GM18502 (cell line): ENCODE measurements around the gene ARL10.
A peak's percentile ranks its signal among the peaks of the same experiment; 100 is the strongest.

Source experiments
- ATAC-seq: cut with Tn5 transposase; IDR thresholded peaks from one replicate; pipeline ENCODE4 v1.9.1; 2021; ENCODE audit warnings: mild to moderate bottlenecking; ENCODE audit not compliant: unreplicated experiment, poor library complexity

Gene ARL10

DNA sequence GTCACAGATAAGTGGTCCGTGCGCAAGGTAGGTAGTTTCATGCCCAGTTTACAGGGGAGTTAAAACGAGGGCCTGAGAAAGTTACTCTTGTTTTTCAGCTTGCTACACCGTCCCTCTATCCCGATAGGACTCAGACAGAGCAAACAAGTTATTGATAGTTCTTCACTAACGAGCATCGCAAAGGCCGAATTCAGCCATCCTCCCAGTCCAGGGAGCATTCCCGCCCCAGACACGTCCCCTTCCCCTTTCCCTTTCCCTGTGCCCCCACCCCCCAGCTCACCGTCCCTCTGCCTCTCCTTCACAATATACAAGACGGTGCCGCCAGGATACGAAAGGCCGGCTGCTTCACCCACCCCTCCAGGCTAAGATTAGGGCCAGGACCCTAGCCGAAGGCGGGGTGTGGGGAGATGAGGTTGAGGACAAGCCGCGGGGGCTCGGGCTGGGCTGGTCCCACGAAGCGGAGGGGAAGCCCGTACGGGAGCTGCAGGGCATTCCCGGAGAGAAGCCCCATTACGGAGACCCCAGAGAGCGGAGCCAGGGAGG lies 4.3 kb upstream of the ARL10 start:
- ATAC-seq = peak; percentile 13

DNA sequence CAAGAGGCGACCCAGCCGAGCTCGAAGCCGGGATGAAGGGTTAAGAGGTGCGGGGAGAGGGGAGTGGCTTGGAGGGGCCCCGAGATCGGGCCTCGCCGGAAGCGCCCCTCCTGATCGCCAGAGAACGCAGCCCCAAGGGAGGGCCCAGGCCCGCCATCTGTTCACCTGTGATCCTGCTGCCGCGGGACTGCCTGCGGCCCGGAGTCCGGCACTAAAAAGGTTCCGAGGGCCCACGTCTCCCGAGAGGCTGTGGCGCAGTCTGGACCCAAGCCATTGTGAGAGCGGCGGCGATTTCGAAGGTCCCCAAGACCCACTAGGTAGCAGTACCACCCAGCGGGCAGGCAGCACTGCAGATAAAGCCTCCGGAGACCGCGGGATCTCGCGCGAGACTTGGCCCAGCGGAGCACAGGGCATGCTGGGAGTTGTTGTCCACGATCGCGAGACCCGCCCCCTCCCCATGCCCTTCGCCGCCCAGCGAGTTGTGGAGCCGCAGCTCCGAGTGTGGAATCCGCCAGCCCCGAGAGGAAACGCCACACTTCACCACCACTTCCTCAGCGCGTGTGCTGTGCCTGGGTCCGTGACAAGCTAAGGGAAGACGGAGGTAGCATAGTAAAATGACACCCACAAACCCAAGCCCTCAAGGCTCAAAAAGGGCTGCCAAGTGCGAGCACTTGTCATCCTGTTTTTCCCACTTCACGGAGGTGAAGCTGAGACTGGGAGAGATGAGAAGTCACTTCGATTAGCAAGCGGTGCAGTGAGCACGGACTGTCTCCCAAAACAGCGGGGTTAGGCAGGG lies 3.7 kb upstream of the ARL10 start, which contains the start of gene KIAA1191:
KIAA1191 (minus strand) TSS at position 328 of the 796 bp plus-strand sequence. CDS start 2,256 bp downstream, outside the sequence.
- ATAC-seq = peak; percentile 92

DNA sequence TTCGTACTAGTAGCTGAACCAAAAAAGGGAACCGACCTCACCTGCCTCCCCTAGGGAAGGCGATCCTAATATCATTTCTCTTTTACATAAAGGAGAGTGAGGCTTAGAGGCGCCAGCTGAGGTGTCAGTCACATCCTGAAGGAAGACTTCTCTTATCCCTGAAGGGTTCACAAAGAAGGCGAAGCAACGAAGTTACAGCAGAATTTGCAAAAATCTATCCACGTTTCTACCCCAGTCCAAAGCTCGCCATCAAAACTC lies 3.1 kb upstream of the ARL10 start:
- peak; percentile 11 for ATAC-seq

DNA sequence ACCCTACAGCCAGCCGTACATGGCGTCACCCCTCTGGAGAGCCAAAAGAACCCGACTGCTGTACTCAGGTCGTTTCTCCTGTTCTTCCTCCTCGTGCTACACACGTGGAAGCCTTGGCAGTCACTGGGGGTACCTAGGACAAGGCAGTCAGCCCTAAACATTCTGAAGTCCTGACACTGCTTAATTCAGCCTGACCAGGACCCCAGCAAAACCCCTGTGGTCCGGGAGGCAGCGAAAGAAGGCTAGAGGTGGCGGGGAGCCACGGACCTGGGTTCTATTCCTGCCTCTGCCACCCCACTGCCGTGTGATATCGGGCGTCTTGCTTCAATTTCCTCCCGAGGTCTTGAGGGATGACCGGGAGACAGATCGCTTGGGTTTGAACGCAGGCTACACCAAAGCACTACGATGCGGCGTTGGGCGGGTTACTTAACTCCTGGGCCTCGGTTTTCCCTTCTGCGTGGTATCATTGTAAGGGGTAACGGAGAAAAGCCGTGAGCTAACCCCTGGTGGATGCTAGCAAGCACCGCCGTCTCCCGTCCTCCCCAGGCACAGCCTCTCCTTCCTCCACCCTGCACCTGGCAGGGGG lies 429 bp upstream of the ARL10 start:
- no peak for ATAC-seq

DNA sequence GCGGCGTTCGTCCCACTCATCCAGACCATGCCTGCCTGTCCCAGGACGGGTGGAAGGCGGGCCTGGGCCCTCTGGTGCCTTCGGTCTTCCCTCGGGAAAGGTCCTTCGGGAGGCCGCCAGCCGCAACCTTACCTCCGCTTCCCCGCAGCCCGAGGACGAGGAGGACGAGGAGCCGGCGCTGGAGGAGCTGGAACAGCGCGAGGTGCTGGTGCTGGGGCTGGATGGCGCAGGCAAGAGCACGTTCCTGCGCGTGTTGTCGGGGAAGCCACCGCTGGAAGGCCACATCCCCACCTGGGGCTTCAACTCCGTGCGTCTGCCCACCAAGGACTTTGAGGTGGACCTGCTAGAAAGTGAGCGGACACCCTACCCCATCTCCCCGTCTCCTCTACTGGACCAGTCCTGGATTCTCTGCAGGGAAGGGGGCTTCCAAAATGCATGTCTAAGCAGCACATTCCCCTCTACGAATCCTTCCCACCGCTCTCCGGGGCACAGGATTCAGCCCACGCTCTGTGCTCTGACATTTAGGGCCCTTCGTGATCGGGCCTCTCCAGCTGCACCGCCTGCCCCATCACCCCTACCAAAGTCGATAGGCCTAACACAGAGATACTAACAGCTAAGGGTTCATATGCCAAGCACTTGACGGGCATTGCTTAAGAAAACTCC lies 1.1 kb downstream of the ARL10 start:
- no peak for ATAC-seq

DNA sequence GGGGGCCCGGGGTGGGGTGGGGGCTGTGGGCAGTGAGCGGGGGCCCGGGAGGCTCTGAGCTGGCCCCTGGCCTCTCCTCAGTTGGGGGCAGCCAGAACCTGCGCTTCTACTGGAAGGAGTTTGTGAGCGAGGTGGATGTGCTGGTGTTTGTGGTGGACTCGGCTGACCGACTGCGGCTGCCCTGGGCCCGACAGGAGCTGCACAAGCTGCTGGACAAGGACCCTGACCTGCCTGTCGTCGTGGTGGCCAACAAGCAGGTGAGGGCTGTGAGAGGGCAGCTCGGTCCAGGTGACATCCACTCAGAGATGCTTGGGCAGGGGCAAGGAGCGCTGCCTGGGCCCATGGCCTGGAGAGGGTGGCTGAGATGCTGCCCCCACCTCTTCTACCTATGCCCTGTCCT lies 3.4 kb downstream of the ARL10 start:
- no peak for ATAC-seq

DNA sequence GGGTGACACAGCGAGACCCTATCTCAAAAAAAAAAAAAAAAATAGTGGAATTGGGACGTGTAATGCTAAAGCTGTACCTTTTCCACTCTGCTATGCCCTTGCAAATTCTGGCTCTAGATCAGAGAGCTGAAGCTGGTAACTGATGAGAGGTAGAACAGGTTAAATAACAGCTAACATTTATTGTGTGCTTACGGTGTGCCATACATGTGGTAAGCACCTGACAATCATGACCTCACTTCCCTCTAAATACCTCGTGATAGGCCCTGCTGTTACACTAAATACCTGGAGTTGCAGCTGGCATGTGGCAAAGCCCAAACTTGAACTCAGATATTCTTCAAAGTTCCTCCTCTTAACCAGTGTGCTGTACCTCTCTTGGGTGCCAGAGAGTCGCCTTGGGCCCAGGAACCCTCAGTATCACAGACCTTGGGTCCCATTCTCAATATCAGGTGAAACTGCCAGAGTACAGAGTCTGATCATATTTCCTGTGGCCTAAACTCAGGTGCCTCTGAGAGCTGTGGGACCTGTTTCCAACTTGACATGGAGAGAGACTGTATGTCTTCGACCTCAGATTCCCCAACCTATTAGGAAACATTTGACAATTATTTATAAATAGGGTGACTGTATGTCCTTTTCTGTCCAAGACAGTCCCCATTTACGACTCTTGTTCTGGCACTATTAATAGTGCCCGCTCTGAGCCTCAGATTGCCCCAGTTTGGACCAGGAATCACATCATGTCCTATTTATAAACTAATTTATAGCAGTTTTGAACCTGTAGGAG lies 4.8 kb downstream of the ARL10 start:
- ATAC-seq = no peak

DNA sequence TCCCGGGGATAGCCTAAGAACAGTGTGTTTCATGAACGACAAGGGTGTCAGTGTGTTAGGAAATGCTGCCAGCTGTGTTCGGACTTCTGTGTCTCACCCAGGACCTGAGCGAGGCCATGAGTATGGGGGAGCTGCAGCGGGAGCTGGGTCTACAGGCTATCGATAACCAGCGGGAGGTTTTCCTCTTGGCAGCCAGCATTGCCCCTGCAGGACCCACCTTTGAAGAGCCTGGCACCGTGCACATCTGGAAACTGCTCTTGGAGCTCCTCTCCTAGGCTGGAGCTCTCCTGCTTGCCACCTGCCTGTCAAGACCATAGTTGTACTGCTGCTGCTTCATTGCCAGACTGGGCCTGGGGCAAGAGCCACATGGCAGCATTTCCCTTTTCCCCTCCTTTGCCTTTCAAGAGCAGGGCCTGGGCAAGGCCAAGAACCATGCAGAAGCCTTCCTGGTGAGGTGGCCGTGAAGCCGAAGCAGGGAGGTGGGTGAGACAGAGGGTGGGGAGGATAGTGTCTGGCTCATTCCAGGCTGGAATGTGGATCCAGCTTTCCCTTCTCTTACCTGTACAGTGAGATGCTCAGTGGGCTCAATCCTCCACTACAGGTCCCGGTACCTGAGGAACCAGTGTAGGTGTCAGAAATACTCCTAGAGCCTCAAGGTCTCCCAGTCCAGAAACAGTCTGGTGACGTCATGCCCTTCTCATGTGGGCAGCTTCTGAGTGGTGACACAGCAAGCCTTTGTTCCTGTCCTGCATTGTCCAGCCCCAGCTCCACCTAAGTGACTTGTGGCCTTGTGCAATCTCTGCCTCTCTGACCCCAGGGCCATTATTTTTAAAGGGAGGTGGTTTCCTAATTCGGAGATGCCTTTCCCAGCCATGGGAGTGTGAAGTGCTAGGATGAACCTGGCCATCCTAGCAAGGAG lies 6.6 kb downstream of the ARL10 start:
- no peak for ATAC-seq

DNA sequence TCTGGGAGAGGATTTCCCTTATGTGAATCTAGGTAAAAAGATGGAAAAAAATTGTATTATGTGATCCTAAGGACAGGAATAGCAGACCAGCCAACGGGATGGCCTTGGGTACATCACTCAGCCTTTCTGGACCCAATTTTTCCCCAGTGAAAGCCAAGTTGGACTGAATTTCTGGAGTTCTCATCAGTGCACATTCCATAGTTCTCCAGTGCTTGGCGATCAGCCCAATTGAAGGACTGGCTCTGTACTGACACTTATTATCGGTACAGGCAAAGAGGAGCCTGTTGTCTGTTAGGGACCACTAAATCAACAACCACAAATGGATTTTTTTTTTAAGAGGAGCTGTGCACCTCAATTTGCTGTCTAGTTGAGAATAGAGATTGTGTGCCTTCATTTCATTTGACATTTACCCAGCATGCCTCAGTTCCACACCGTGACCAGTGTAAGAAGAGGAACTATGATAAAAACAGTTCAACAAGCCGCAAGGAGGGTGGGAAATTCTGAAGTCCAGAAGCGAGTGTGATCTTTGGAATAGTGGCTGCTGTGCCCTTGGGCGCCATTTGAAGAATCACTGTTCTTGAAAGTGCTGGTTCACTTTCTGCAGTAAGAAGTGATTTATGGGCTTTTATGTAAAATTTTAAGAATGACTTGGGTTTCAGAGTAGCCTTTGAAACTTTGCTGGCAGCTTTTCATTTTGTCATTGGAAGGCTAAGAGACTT lies 8.0 kb downstream of the ARL10 start:
- no peak for ATAC-seq

DNA sequence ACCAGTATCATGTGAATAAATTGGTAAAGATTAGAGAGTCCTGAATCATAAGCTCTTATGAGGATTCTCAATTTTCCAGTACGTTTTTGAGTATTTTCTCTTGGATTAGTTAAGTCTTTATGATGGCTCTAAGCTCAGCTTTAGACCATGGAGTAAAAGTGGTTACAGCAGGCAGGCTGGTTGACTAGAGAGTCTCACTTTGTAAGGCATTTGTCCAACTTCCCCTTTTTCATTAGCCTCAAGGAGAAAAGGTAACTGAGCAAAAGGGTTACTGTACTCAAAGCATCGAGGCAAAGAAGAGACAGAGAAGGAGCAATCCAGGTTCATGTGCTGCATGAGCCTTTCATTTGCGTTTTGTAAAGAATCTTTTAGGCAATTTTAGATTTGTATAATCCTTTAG lies 14.6 kb downstream of the ARL10 start:
- ATAC-seq = peak; percentile 65

DNA sequence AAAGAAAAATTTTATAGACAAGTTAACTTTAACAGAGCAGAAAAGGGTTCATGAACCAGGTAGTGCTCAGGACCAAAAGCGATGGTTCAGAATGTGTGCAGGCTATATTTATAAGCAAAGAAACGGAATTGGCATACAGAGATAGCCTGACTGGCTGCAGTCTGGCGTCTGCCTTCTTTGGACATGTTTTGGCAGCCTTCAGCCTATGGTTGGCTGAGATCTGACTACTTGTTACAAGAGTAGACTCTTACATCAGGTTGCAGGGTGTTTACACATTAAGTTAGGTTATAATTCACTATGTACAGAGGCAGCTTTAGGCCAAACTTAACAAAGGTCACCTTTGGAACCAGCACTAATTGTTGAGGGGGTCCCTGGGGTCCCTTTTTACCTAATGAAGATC lies 16.1 kb downstream of the ARL10 start:
- no peak for ATAC-seq

DNA sequence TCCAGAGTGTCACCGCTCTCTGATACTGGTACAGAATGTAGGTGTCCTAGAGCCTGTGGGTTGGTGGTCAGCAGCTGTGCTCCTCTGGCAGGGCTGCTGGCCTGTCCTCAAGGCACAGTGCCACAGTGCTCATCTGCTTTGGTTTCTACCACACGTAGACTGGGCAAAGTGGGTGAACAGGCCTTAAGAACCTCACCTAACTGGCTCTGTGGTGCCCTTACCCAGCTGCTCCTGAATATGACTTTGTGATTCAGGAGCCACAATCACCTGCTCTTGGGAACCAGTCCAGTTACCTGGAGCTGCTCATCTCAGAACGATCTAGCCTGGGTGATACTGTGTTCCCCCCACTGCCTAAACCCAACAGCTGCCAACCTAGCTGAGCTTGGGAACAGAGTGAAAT lies 16.7 kb downstream of the ARL10 start:
- ATAC-seq = no peak

DNA sequence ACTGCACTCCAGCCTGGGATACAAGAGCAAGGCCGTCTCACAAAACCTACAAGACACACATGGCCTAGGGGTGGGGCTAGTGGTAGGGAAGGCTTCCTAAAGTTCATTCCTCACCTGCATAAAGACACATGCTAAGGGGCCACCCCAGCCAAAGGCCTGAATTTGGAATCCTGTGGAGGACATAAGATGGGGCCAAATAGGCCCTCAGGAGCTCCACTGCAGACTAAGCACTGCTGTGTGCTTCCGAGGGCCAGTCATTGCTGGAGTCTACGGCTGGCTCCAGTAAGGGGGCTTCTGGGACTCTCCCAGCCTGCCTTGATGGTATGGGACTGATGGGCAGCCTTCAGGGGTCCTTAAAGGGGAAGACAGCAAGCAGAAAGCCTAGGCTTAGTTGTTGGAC lies 17.4 kb downstream of the ARL10 start:
- ATAC-seq = no peak

DNA sequence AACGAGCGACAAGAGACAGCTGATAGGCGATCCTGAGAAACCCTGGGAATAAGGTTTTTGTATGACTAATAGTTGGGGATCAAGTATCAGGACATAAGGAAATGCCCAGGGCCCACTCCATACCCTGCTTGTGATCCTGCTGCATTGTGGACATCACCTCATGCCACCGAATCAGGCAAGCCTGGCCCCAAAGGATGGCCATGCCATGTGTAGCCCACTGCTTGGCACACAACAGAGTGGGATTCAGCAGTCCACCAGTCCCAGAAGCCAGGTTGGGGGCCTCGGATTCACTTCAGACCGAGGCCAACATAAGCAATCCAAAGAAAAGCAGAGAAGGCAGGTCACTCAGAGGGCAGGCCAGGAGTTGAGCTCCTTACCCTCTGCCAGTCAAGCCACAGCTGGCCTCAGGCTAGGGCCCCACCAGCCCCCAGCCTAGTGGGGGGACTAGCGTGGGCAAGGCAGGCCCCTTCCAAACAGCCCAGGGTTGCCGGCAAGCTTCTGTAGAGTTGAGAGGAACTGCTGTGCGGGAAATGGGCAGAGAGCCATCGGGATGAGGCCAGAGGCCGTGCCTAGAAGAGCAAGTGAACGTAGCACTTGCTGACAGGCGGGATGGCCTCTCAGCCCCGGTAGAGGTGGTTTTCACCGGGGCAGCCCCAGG lies 18.1 kb downstream of the ARL10 start:
- ATAC-seq = no peak

DNA sequence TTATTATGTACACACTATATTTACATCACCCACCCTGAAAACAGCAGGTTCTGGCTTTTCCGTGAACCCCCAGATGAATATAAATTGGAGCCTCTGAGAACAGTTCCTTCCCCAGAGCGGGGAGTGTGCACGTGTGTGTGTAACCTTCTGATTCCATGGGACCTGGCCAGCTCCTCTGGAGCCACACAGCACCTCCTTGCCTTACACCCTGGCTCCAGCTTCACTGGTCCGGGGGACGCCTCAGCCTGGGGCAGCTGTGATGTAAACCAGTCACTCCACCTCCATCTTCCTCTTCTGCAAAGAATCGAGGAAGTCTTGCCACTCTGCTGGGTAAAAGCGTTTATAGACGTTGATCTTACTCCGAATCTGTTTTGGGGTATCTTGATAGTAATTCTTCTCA lies 18.7 kb downstream of the ARL10 start:
- ATAC-seq = no peak

DNA sequence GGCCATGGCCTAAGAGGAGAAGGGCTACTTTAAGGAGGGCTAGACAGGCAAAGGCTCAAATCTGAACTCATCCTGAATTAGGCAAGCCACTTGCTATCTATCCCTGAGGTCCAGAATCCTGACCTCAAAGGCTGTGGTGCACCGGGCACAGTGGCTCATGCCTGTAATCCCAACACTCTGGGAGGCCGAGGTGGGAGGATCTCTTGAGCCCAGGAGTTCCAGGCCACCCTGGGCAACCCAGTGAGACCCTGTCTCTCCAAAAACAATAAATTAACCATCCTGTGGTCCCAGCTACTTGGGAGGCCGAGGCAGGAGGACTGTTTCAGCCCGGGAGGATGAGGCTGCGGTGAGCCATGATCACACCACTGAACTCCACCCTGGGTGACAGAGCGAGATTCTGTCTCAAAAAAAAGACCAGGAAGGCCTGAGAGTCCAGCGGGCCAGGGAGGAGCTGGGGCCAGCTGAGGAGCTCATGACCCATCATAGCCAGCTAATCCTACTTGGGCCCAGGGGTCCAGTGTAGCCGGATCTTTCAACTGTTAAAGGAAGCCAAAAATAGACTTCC lies 19.2 kb downstream of the ARL10 start:
- ATAC-seq = no peak

DNA sequence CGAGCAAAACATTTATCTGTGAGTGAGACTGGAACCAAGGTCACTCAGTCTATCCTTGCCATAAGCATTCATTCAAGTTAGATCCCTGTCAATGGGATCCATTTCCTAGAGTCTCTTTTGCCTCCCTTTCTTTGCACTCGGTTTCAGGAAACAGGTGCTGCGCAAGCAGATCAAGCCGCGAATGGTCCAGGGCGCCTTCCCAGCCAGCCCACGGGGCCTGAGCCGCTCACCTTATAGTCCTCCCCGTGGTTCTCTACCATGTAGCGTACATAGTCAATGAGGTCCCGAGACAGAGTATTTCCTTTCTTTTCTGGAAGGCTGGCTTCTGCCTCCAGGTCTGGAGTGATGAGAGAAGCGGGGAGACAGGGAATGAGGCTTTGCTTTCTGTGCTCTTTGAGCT lies 19.7 kb downstream of the ARL10 start:
- no peak for ATAC-seq

DNA sequence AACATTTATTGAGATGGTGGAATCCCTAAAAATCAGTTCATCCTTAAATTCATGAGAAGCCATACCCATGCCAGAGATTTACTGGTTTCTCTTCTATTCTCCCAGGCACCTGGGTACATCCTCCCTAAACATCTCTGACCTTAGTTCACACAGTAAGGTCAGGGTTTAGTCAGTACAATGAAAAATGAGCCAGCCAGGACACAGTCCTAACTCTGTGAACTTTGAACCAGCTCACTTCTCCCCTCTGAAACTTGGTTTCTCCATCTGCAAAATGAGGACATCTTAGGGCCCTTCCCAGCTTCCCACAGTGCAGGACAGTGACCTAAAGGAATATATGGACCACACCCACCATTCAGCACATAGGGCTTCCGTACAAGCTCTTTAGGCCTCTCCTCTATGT lies 21.2 kb downstream of the ARL10 start:
- no peak for ATAC-seq
